Keratinocyte (primary cell): ENCODE results near the gene SERPINB12. TPM values are rescaled to one million over a fixed set of nuclear protein-coding genes. Genes with fewer than 3 reads are reported as not detected.

Experiments
- DNase-seq: peaks from one replicate; pipeline ENCODE4 v3.0.0-alpha.2; 2011; ENCODE audit warnings: low read depth, missing footprints, low spot score
- FAIRE-seq: peaks from 2 replicates; lab custom pipeline; 2011; peaks lifted over from hg19 to GRCh38; lab: Jason Lieb, UNC
- H2AFZ ChIP-seq: 2 replicates; pipeline ENCODE4 v1.6.0; 2012; ENCODE audit warnings: low read length, control low read depth, inconsistent platforms; ENCODE audit not compliant: control insufficient read depth
- H3K27ac ChIP-seq: 2 replicates; pipeline ENCODE4 v1.5.1; 2011; ENCODE audit warnings: low read length; ENCODE audit not compliant: control insufficient read depth, insufficient read depth
- H3K27me3 ChIP-seq: 3 replicates; pipeline ENCODE4 v1.6.0; 2011; ENCODE audit warnings: low read length; ENCODE audit not compliant: control insufficient read depth, insufficient read depth; ENCODE audit errors: extremely low read depth
- H3K36me3 ChIP-seq, 2 experiments: 2 replicates in 1 of 2; 3 replicates in 1 of 2; pipeline ENCODE4 v1.5.1; 2011; ENCODE audit warnings: low read length in 2 of 2, mild to moderate bottlenecking in 1 of 2; ENCODE audit not compliant: control insufficient read depth in 2 of 2, insufficient read depth in 2 of 2; ENCODE audit errors: extremely low read depth in 1 of 2
- H3K4me1 ChIP-seq: 3 replicates; pipeline ENCODE4 v1.5.1; 2011; ENCODE audit warnings: low read length; ENCODE audit not compliant: control insufficient read depth, insufficient read depth; ENCODE audit errors: extremely low read depth
- H3K4me2 ChIP-seq: 3 replicates; pipeline ENCODE4 v1.6.0; 2011; ENCODE audit warnings: low read depth, low read length; ENCODE audit not compliant: control insufficient read depth, insufficient read depth; ENCODE audit errors: extremely low read depth
- H3K4me3 ChIP-seq, 3 experiments: fragments of 200-600 bp in 1 of 3; sonication (generic) in 1 of 3; 2 replicates in 2 of 3; 3 replicates in 1 of 3; pipeline ENCODE4 v1.5.1; 2011 to 2016; ENCODE audit warnings: low read length in 3 of 3, mild to moderate bottlenecking in 3 of 3, control low read depth in 2 of 3, inconsistent platforms in 1 of 3, low read depth in 1 of 3, mixed read lengths in 1 of 3, mixed run types in 1 of 3, moderate library complexity in 1 of 3; ENCODE audit not compliant: control insufficient read depth in 2 of 3, insufficient read depth in 2 of 3; ENCODE audit errors: extremely low read depth in 1 of 3
- H3K79me2 ChIP-seq: 2 replicates; pipeline ENCODE4 v1.6.0; 2012; ENCODE audit warnings: low read length; ENCODE audit not compliant: control insufficient read depth, insufficient read depth
- H3K9ac ChIP-seq: 3 replicates; pipeline ENCODE4 v1.6.0; 2011; ENCODE audit warnings: low read length; ENCODE audit not compliant: control insufficient read depth, insufficient read depth; ENCODE audit errors: extremely low read depth
- H3K9me1 ChIP-seq: 3 replicates; pipeline ENCODE4 v1.6.0; 2011; ENCODE audit warnings: low read length; ENCODE audit not compliant: control insufficient read depth, insufficient read depth; ENCODE audit errors: extremely low read depth
- H3K9me3 ChIP-seq: 2 replicates; pipeline ENCODE4 v1.5.1; 2012; ENCODE audit warnings: low read depth, low read length; ENCODE audit not compliant: control insufficient read depth
- H4K20me1 ChIP-seq: 3 replicates; pipeline ENCODE4 v1.6.0; 2011; ENCODE audit warnings: low read length; ENCODE audit not compliant: control insufficient read depth, insufficient read depth; ENCODE audit errors: extremely low read depth
- CTCF ChIP-seq, 3 experiments: IDR thresholded peaks in 1 of 3; conservative IDR thresholded peaks in 1 of 3; optimal IDR thresholded peaks in 1 of 3; 2 replicates in 2 of 3; 3 replicates in 1 of 3; pipeline versions ENCODE3 to v1.5.1; 2011; ENCODE audit warnings: low read length in 3 of 3, mild to moderate bottlenecking in 3 of 3, moderate library complexity in 2 of 3, control low read depth in 1 of 3, inconsistent platforms in 1 of 3; ENCODE audit not compliant: insufficient read depth in 2 of 3; ENCODE audit errors: extremely low read depth in 1 of 3
- EZH2 ChIP-seq: IDR thresholded peaks from one replicate; pipeline ENCODE4 v1.6.1; 2012; ENCODE audit warnings: inconsistent platforms, mild to moderate bottlenecking, low read length, moderate library complexity
- dilution Hi-C: fragments of 300-500 bp; cut with MboI; formaldehyde crosslinking; loops from one replicate; pipeline ENCODE4 v1.7.0; 2020; ENCODE audit warnings: low sequenced_read_pairs; ENCODE audit not compliant: extremely low pct_ligation_motif_present
- polyA plus RNA-seq, 5 experiments: library from polyadenylated mRNA; depleted of rRNA in 3 of 5; stranded (reverse) in 3 of 5; stranded (forward) in 1 of 5; unstranded in 1 of 5; fragments of >200 nt; gene quantifications; 1 replicate in 1 of 5; 2 replicates in 3 of 5; 3 replicates in 1 of 5; pipeline versions ENCODE4 v1.2.1 to v1.2.3, GENCODE V29; 2011 to 2012; ENCODE audit warnings: missing spikeins in 2 of 5, low read depth in 1 of 5, low replicate concordance in 1 of 5

SERPINB12 gene
- polyA plus RNA-seq, 1 donor (not counting 4 experiments of a cell fraction or from before 2014, with no cell fraction given), result 0.10 TPM

GRCh38 chr18:63591725-63592124 is 49.6 kb downstream of the SERPINB12 start:
- Histone ChIP-seq H3K9me1 (no peaks in the 10 kb centered on the region), H2AFZ (no peak overlapping the region), H3K9ac (no peak overlapping the region), H3K4me2 (peak overlapping the region; percentile 42), H3K9me3 (no peaks in the 10 kb centered on the region), H3K27ac (no peak overlapping the region), H3K4me1 (peaks cover 20% of the 10 kb centered on the region), H3K4me3 (no peak overlapping the region), H4K20me1 (no peaks in the 10 kb centered on the region), H3K36me3 (peaks cover 0 to 14% of the 10 kb centered on the region in 2 experiments), H3K27me3 (no peaks in the 10 kb centered on the region), H3K79me2 (no peaks in the 10 kb centered on the region)
- dilution Hi-C loops, result no loop called here
- no peak for FAIRE-seq
- no peak for TF ChIP-seq CTCF (optimal IDR thresholded peaks at IDR 0.05 in 1 of 3, IDR thresholded peaks at IDR 0.05 in 1 of 3, conservative IDR thresholded peaks at IDR 0.05 in 1 of 3; ENCODE audit: extremely low read depth in 1 of 3, insufficient read depth in 2 of 3, low read length in 3 of 3)
- TF ChIP-seq EZH2, result no peak
- DNase-seq, result no peak

DNA sequence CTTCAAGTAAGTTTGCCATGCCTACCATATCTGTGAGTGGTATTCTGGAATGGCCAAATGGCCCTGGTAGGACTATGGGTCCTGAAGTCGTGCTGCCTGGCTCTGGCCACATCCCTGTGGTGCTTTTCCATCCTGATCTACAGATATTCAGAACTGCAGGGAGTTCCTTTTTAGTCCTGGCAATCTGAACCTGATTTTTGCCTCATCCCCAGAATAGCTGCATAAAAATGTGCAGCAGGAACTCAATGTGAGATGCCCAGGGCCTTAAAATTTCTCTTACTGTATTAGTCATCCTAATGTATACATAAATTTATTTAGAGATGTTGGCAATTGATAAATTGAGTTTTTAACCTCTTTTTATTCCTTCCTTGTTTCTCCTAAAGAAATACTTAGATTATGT is 50.3 kb downstream of the SERPINB12 start:
- H3K9ac ChIP-seq, result no peak overlapping the region
- no peak for DNase-seq
- no peaks in the 10 kb centered on the region for H3K79me2 ChIP-seq
- FAIRE-seq, result no peak
- H3K4me1 ChIP-seq, result peaks cover 14% of the 10 kb centered on the region
- H2AFZ ChIP-seq, result no peak overlapping the region
- no peak overlapping the region for H3K4me2 ChIP-seq
- no peaks in the 10 kb centered on the region for H3K27me3 ChIP-seq
- dilution Hi-C loops, result no loop called here
- TF ChIP-seq CTCF (optimal IDR thresholded peaks at IDR 0.05 in 1 of 3, IDR thresholded peaks at IDR 0.05 in 1 of 3, conservative IDR thresholded peaks at IDR 0.05 in 1 of 3; ENCODE audit: extremely low read depth in 1 of 3, insufficient read depth in 2 of 3, low read length in 3 of 3) (no peak), EZH2 (no peak)
- H3K36me3 ChIP-seq, result peaks cover 0 to 17% of the 10 kb centered on the region in 2 experiments
- no peaks in the 10 kb centered on the region for H3K9me1 ChIP-seq
- no peak overlapping the region for H3K27ac ChIP-seq
- H3K4me3 ChIP-seq, result no peak overlapping the region
- H4K20me1 ChIP-seq, result no peaks in the 10 kb centered on the region
- H3K9me3 ChIP-seq, result no peaks in the 10 kb centered on the region
